MCF 10A (cell line): ENCODE data around the gene IDH3G. TPM values are rescaled to one million over a fixed set of nuclear protein-coding genes. Genes with fewer than 3 reads are reported as not detected.
"Not testable (repeated sequence)": the region's sequence is repeated elsewhere in the genome, so short reads cannot be mapped to it uniquely, and the experiment has no call there.

Experiments used
- BruUV-seq: library from RNA; stranded (reverse); fragments of 400-500 nt; replicated peaks from 2 replicates; lab custom pipeline; 2021; lab: Mats Ljungman, UMichigan
- CTCF ChIA-PET: fragments of 300-600 bp; sonication (Branson Sonifier 250); formaldehyde crosslinking; extraction: SDS; loops from one replicate; lab custom pipeline; 2021; ENCODE audit warnings: antibody characterized with exemption, inconsistent platforms; lab: Yijun Ruan, JAX
- POLR2A ChIA-PET: fragments of 300-600, 350-650 bp; sonication (Branson Sonifier 250); formaldehyde crosslinking; extraction: SDS; loops from one replicate; lab custom pipeline; 2020; ENCODE audit warnings: antibody characterized with exemption, inconsistent platforms; lab: Yijun Ruan, JAX
- DNase-seq: peaks from one replicate; pipeline ENCODE4 v3.0.0-alpha.2; 2018; ENCODE audit not compliant: unreplicated experiment
- H3K27ac Mint-ChIP-seq: one replicate; pipeline ENCODE4 v1.8.0; 2022; ENCODE audit warnings: mild to moderate bottlenecking, low read depth, mixed read lengths; ENCODE audit not compliant: unreplicated experiment
- H3K27me3 Mint-ChIP-seq: one replicate; pipeline ENCODE4 v1.8.0; 2022; ENCODE audit warnings: mixed read lengths; ENCODE audit not compliant: insufficient read depth, unreplicated experiment
- H3K36me3 Mint-ChIP-seq: one replicate; pipeline ENCODE4 v1.8.0; 2022; ENCODE audit warnings: mild to moderate bottlenecking, moderate library complexity, mixed read lengths; ENCODE audit not compliant: insufficient read depth, unreplicated experiment
- H3K4me1 Mint-ChIP-seq: one replicate; pipeline ENCODE4 v1.8.0; 2022; ENCODE audit warnings: mixed read lengths; ENCODE audit not compliant: insufficient read depth, unreplicated experiment
- H3K4me3 Mint-ChIP-seq: one replicate; pipeline ENCODE4 v1.8.0; 2022; ENCODE audit warnings: mild to moderate bottlenecking, moderate library complexity, mixed read lengths; ENCODE audit not compliant: unreplicated experiment
- H3K9me3 Mint-ChIP-seq: one replicate; pipeline ENCODE4 v1.8.0; 2022; ENCODE audit warnings: mixed read lengths; ENCODE audit not compliant: unreplicated experiment
- CTCF ChIP-seq: fragments of 200-600 bp; IDR thresholded peaks from one replicate; pipeline ENCODE4 v1.8.0; 2022; ENCODE audit warnings: antibody characterized with exemption, mild to moderate bottlenecking; ENCODE audit not compliant: unreplicated experiment
- intact Hi-C: fragments of 100-400 bp; cut with micrococcal nuclease; formaldehyde crosslinking; loops from 2 replicates; pipeline ENCODE4 v1.14.1; 2022
- total RNA-seq: library from RNA; stranded (reverse); gene quantifications from 2 replicates; pipeline ENCODE4 v1.2.3, GENCODE V29; 2022

The IDH3G gene
- total RNA-seq, 1 experiment from 2014 or later: 65.4 TPM

- H3K4me1 Mint-ChIP-seq: peaks cover 6% of the 10 kb centered on the region
- BruUV-seq: no TSS peak
- ChIA-PET POLR2A (interaction anchor here (0.6 to 1.5 kb wide), 4 partner anchors 54 to 410 kb away, joined by 3 to 8 read pairs (median 4); no protein-coding TSS in a partner anchor), CTCF (interaction anchor here (0.6 to 6.6 kb wide), 16 partner anchors 15 to 857 kb away, joined by 3 to 51 read pairs (median 3); partner anchors contain the start of gene ATP2B3)
- no peak for DNase-seq
- no peak for TF ChIP-seq CTCF
- H3K27ac Mint-ChIP-seq: no peak overlapping the region
- no peak overlapping the region for H3K4me3 Mint-ChIP-seq
- no peaks in the 10 kb centered on the region for H3K9me3 Mint-ChIP-seq
- no peaks in the 10 kb centered on the region for H3K36me3 Mint-ChIP-seq
- H3K27me3 Mint-ChIP-seq: no peaks in the 10 kb centered on the region
- intact Hi-C loops: loop anchor here (5.0 kb wide), 1 partner anchor 770 kb away; no protein-coding TSS in a partner anchor
Observed at GRCh38 chrX:153762626-153763173, 31.5 kb downstream of the IDH3G start.

- no peaks in the 10 kb centered on the region for H3K27me3 Mint-ChIP-seq
- no peak for TF ChIP-seq CTCF
- ChIA-PET POLR2A (no interaction called here), CTCF (interaction anchor here (0.9 to 6.6 kb wide), 3 partner anchors 122 to 206 kb away, joined by 3 to 51 read pairs (median 9); no protein-coding TSS in a partner anchor)
- H3K4me3 Mint-ChIP-seq: no peak overlapping the region
- intact Hi-C loops: loop anchor here (5.0 kb wide), 1 partner anchor 770 kb away; no protein-coding TSS in a partner anchor
- no peak for DNase-seq
- H3K9me3 Mint-ChIP-seq: no peaks in the 10 kb centered on the region
- H3K4me1 Mint-ChIP-seq: peaks cover 6% of the 10 kb centered on the region
- H3K27ac Mint-ChIP-seq: no peak overlapping the region
- H3K36me3 Mint-ChIP-seq: no peaks in the 10 kb centered on the region
- BruUV-seq: no TSS peak
Observed at GRCh38 chrX:153761863-153762262, 32.3 kb downstream of the IDH3G start.

- H3K4me1 Mint-ChIP-seq: no peaks in the 10 kb centered on the region
- no peak overlapping the region for H3K4me3 Mint-ChIP-seq
- intact Hi-C loops: no loop called here
- H3K9me3 Mint-ChIP-seq: peaks cover 1% of the 10 kb centered on the region
- CTCF ChIA-PET: interaction anchor here (0.5 to 1.0 kb wide), 6 partner anchors 8 to 595 kb away, joined by 3 to 6 read pairs (median 3); partner anchors contain the start of gene NAA10
- TF ChIP-seq CTCF: no peak
- DNase-seq: no peak
- BruUV-seq: no TSS peak
- H3K36me3 Mint-ChIP-seq: no peaks in the 10 kb centered on the region
- POLR2A ChIA-PET: interaction anchor here (0.6 kb wide), 1 partner anchor 563 kb away, joined by 3 read pairs; no protein-coding TSS in a partner anchor
- peaks cover 4% of the 10 kb centered on the region for H3K27me3 Mint-ChIP-seq
- H3K27ac Mint-ChIP-seq: no peak overlapping the region
Observed at GRCh38 chrX:153755136-153755535, 39.0 kb downstream of the IDH3G start.

- Mint-ChIP-seq H3K4me3 (no peak overlapping the region), H3K36me3 (peaks cover 2% of the 10 kb centered on the region), H3K9me3 (peaks cover 17% of the 10 kb centered on the region), H3K4me1 (no peaks in the 10 kb centered on the region), H3K27ac (no peak overlapping the region), H3K27me3 (peaks cover 33% of the 10 kb centered on the region)
- POLR2A ChIA-PET: no interaction called here
- CTCF ChIA-PET: no interaction called here
- BruUV-seq: no TSS peak
- intact Hi-C loops: no loop called here
- DNase-seq: no peak
- no peak for TF ChIP-seq CTCF
Observed at GRCh38 chrX:153750127-153750774, 43.9 kb downstream of the IDH3G start.

- H3K36me3 Mint-ChIP-seq, CTCF ChIA-PET, BruUV-seq, POLR2A ChIA-PET, H3K4me3 Mint-ChIP-seq, H3K27ac Mint-ChIP-seq, intact Hi-C loops, DNase-seq, H3K4me1 Mint-ChIP-seq: not testable (repeated sequence)
- Mint-ChIP-seq H3K9me3 (peaks cover 17% of the 10 kb centered on the region), H3K27me3 (peaks cover 33% of the 10 kb centered on the region)
Observed at GRCh38 chrX:153749017-153749416, 45.2 kb downstream of the IDH3G start.

- H3K27ac Mint-ChIP-seq, H3K36me3 Mint-ChIP-seq, H3K4me3 Mint-ChIP-seq, intact Hi-C loops, DNase-seq, H3K4me1 Mint-ChIP-seq, BruUV-seq, CTCF ChIA-PET: not testable (repeated sequence)
- POLR2A ChIA-PET: interaction anchor here (0.7 kb wide), 1 partner anchor 117 kb away, joined by 3 read pairs; no protein-coding TSS in a partner anchor
- H3K9me3 Mint-ChIP-seq: peaks cover 17% of the 10 kb centered on the region
- peaks cover 33% of the 10 kb centered on the region for H3K27me3 Mint-ChIP-seq
Observed at GRCh38 chrX:153746991-153747390, 47.2 kb downstream of the IDH3G start.
